Neural progenitor cell (in vitro differentiated cells): Measurements from ENCODE around the gene FGFR2.

Experiments
- CTCF ChIP-seq: fragments of 200-600 bp; sonication (generic); IDR thresholded peaks from 2 replicates; pipeline ENCODE4 v1.5.1; 2017; ENCODE audit warnings: antibody characterized with exemption, mild to moderate bottlenecking
- EZH2 ChIP-seq: fragments of 200-600 bp; sonication (generic); IDR thresholded peaks from 2 replicates; pipeline ENCODE4 v1.6.1; 2017; ENCODE audit warnings: antibody characterized with exemption, mild to moderate bottlenecking, moderate library complexity
- EZH2phosphoT487 ChIP-seq: fragments of 200-600 bp; sonication (generic); IDR thresholded peaks from 2 replicates; pipeline ENCODE4 v1.6.1; 2017; ENCODE audit warnings: antibody characterized with exemption

- no peak for TF ChIP-seq EZH2phosphoT487
- TF ChIP-seq CTCF = no peak
- no peak for TF ChIP-seq EZH2
Measured at GRCh38 chr10:121532292-121532864, 65.9 kb downstream of the FGFR2 start.
